CD14-positive monocyte (primary cell): ENCODE results near the gene AOAH. TPM values are rescaled to one million over a fixed set of nuclear protein-coding genes. Genes with fewer than 3 reads are reported as not detected.

Source experiments
- DNase-seq, 3 donors: peaks; one replicate each; pipeline ENCODE4 v3.0.0-alpha.2; 2011 to 2022
- H2AFZ ChIP-seq: 2 replicates; pipeline ENCODE4 v1.6.0; 2012; ENCODE audit warnings: mild to moderate bottlenecking, low read depth, low read length, inconsistent platforms; ENCODE audit not compliant: insufficient read depth, poor library complexity, severe bottlenecking
- H3K27ac ChIP-seq, 2 donors: 1 replicate in 1 of 2; 2 replicates in 1 of 2; pipeline ENCODE4 v1.5.1; 2012 to 2013; ENCODE audit warnings: low read length in 2 of 2, control low read depth in 1 of 2, inconsistent platforms in 1 of 2, low read depth in 1 of 2, mild to moderate bottlenecking in 1 of 2
- H3K27me3 ChIP-seq, 2 donors: one replicate each; pipeline versions ENCODE4 v1.6.0 to v1.6.1; 2011 to 2013; ENCODE audit warnings: low read length in 2 of 2; ENCODE audit not compliant: control insufficient read depth in 2 of 2, insufficient read depth in 2 of 2
- H3K36me3 ChIP-seq, 2 donors: replicated peaks in 1 of 2; 1 replicate in 1 of 2; 2 replicates in 1 of 2; pipeline versions ENCODE4 v1.5.1 to v1.6.1; 2012 to 2013; ENCODE audit warnings: low read length in 2 of 2, control low read depth in 1 of 2, inconsistent platforms in 1 of 2, mild to moderate bottlenecking in 1 of 2; ENCODE audit not compliant: insufficient read depth in 2 of 2, control insufficient read depth in 1 of 2
- H3K4me1 ChIP-seq, 2 donors: 1 replicate in 1 of 2; 2 replicates in 1 of 2; pipeline versions ENCODE4 v1.5.1 to v1.6.1; 2012 to 2013; ENCODE audit warnings: low read length in 2 of 2, control low read depth in 1 of 2, inconsistent platforms in 1 of 2, mild to moderate bottlenecking in 1 of 2, moderate library complexity in 1 of 2; ENCODE audit not compliant: insufficient read depth in 2 of 2, control insufficient read depth in 1 of 2
- H3K4me2 ChIP-seq: replicated peaks from 2 replicates; pipeline ENCODE3; 2012; ENCODE audit warnings: low read length, moderate library complexity, mild to moderate bottlenecking; ENCODE audit not compliant: poor library complexity, severe bottlenecking; ENCODE audit errors: extremely low read depth
- H3K4me3 ChIP-seq, 3 experiments: fragments of 200-600 bp in 1 of 3; sonication (generic) in 1 of 3; replicated peaks in 1 of 3; 1 replicate in 2 of 3; 2 replicates in 1 of 3; pipeline ENCODE4 v1.5.1; 2011 to 2013; ENCODE audit warnings: low read length in 3 of 3, mild to moderate bottlenecking in 3 of 3, control low read depth in 2 of 3, low read depth in 2 of 3, inconsistent platforms in 1 of 3, moderate library complexity in 1 of 3
- H3K79me2 ChIP-seq: 2 replicates; pipeline ENCODE4 v1.6.0; 2012; ENCODE audit warnings: mild to moderate bottlenecking, control low read depth, inconsistent platforms, low read length, moderate library complexity; ENCODE audit not compliant: insufficient read depth
- H3K9ac ChIP-seq: 2 replicates; pipeline ENCODE4 v1.6.0; 2017; ENCODE audit warnings: low read length, mild to moderate bottlenecking; ENCODE audit not compliant: insufficient read depth, poor library complexity, severe bottlenecking
- H3K9me3 ChIP-seq, 2 donors: replicated peaks in 1 of 2; 1 replicate in 1 of 2; 2 replicates in 1 of 2; pipeline versions ENCODE4 v1.5.1 to v1.6.1; 2012 to 2013; ENCODE audit warnings: low read length in 2 of 2, control low read depth in 1 of 2; ENCODE audit not compliant: control insufficient read depth in 1 of 2, insufficient read depth in 1 of 2
- H4K20me1 ChIP-seq: 2 replicates; pipeline ENCODE4 v1.6.0; 2012; ENCODE audit warnings: mild to moderate bottlenecking, low read length, control low read depth, moderate library complexity; ENCODE audit not compliant: insufficient read depth
- H3K27ac Mint-ChIP-seq, 7 donors: one replicate each; pipeline ENCODE4 v1.8.0; 2020; ENCODE audit warnings: mild to moderate bottlenecking in 7 of 7, mixed read lengths in 7 of 7, moderate library complexity in 6 of 7, inconsistent platforms in 2 of 7
- H3K27me3 Mint-ChIP-seq, 3 donors: one replicate each; pipeline ENCODE4 v1.8.0; 2021 to 2022; ENCODE audit warnings: low read depth in 3 of 3, mild to moderate bottlenecking in 3 of 3, mixed read lengths in 3 of 3, moderate library complexity in 3 of 3, inconsistent platforms in 1 of 3
- H3K36me3 Mint-ChIP-seq, 2 donors: one replicate each; pipeline ENCODE4 v1.8.0; 2020; ENCODE audit warnings: mixed read lengths in 2 of 2, inconsistent platforms in 1 of 2, mild to moderate bottlenecking in 1 of 2
- H3K4me1 Mint-ChIP-seq: one replicate; pipeline ENCODE4 v1.8.0; 2020; ENCODE audit warnings: mild to moderate bottlenecking, mixed read lengths
- H3K4me3 Mint-ChIP-seq, 2 donors: one replicate each; pipeline ENCODE4 v1.8.0; 2020; ENCODE audit warnings: mild to moderate bottlenecking in 2 of 2, mixed read lengths in 2 of 2, moderate library complexity in 1 of 2
- H3K9me3 Mint-ChIP-seq, 7 donors: one replicate each; pipeline ENCODE4 v1.8.0; 2020 to 2022; ENCODE audit warnings: mixed read lengths in 7 of 7, mild to moderate bottlenecking in 6 of 7, moderate library complexity in 6 of 7, inconsistent platforms in 2 of 7
- WGBS: methylation state at CpG from one replicate; pipeline ENCODE4 v1.1.5; 2013; ENCODE audit warnings: missing lambda C conversion rate; ENCODE audit not compliant: insufficient coverage; 5-methylcytosine and 5-hydroxymethylcytosine counted together
- intact Hi-C, 2 donors: fragments of 100-400 bp; cut with micrococcal nuclease; formaldehyde crosslinking; loops; one replicate each; pipeline versions ENCODE4 v1.15.0 to v1.15.1; 2023
- polyA plus RNA-seq, 3 donors: library from polyadenylated mRNA; depleted of rRNA in 1 of 3; unstranded in 2 of 3; stranded (reverse) in 1 of 3; fragments of 300-500 nt in 2 of 3; fragments of >200 nt in 1 of 3; fragmentation: Illumina TruSeq in 2 of 3; gene quantifications; 1 replicate in 2 of 3; 2 replicates in 1 of 3; pipeline ENCODE4 v1.2.3, GENCODE V29; 2012 to 2021
- TF ChIP-seq, protein P1 (sequence below): fragments of 200-600 bp; IDR thresholded peaks from one replicate; pipeline ENCODE4 v1.8.0; 2022; ENCODE audit warnings: antibody characterized with exemption, mild to moderate bottlenecking

The AOAH gene
- polyA plus RNA-seq, 3 donors: 305 to 467 (median 349) TPM

DNA sequence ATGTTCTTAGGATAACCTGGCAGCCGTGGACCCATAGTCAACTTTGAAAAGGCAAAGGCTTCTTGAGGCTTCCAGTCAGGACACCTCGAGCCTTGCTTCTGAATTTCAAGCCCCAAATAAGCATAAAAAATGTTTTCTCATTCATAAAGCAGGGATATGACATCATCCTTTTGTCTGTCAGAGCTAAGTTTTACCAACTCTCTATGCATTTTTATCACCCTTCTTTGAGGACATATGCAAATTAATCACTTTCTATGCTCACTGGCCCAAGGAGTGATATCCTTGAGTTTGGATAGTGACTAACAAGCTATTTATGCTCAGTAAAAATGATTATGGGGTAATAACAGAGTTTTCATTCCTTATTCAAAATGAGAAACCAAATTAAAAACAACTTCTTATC, 175.3 kb downstream of the AOAH start:
- Histone ChIP-seq H3K9me3 (no peaks in the 10 kb centered on the region), H3K4me1 (no peaks in the 10 kb centered on the region), H4K20me1 (peaks cover 72% of the 10 kb centered on the region), H3K4me2 (no peak overlapping the region), H3K79me2 (no peaks in the 10 kb centered on the region), H3K4me3 (no peak overlapping the region), H3K9ac (no peak overlapping the region), H3K36me3 (peaks cover 71 to 75% of the 10 kb centered on the region in 2 donors), H2AFZ (no peak overlapping the region), H3K27ac (no peak overlapping the region), H3K27me3 (no peaks in the 10 kb centered on the region)
- DNase-seq: no peak
- Mint-ChIP-seq H3K27me3 (peaks cover 0 to 1% (median 0%) of the 10 kb centered on the region in 3 donors), H3K27ac (no peak overlapping the region), H3K4me1 (no peaks in the 10 kb centered on the region), H3K4me3 (no peak overlapping the region), H3K9me3 (peaks cover 0 to 4% (median 1%) of the 10 kb centered on the region in 7 donors), H3K36me3 (peaks cover 71 to 83% of the 10 kb centered on the region in 2 donors)
- WGBS: 95% methylated on average over 2 of the region's 2 CpGs
- intact Hi-C loops: no loop called here
- TF ChIP-seq, protein P1, sequence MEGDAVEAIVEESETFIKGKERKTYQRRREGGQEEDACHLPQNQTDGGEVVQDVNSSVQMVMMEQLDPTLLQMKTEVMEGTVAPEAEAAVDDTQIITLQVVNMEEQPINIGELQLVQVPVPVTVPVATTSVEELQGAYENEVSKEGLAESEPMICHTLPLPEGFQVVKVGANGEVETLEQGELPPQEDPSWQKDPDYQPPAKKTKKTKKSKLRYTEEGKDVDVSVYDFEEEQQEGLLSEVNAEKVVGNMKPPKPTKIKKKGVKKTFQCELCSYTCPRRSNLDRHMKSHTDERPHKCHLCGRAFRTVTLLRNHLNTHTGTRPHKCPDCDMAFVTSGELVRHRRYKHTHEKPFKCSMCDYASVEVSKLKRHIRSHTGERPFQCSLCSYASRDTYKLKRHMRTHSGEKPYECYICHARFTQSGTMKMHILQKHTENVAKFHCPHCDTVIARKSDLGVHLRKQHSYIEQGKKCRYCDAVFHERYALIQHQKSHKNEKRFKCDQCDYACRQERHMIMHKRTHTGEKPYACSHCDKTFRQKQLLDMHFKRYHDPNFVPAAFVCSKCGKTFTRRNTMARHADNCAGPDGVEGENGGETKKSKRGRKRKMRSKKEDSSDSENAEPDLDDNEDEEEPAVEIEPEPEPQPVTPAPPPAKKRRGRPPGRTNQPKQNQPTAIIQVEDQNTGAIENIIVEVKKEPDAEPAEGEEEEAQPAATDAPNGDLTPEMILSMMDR: no peak

- peaks cover 0 to 4% (median 0%) of the 10 kb centered on the region in 7 donors for H3K9me3 Mint-ChIP-seq
- H3K36me3 Mint-ChIP-seq: peaks cover 75 to 92% of the 10 kb centered on the region in 2 donors
- H3K27ac Mint-ChIP-seq: no peak overlapping the region
- no peak for DNase-seq
- no peaks in the 10 kb centered on the region for H3K4me1 Mint-ChIP-seq
- H3K4me2 ChIP-seq: no peak overlapping the region
- H3K9me3 ChIP-seq: no peaks in the 10 kb centered on the region
- H4K20me1 ChIP-seq: peaks cover 85% of the 10 kb centered on the region
- H3K4me3 ChIP-seq: no peak overlapping the region
- H3K27ac ChIP-seq: peak overlapping the region in 1 of 2 donors; percentile 49
- intact Hi-C loops: no loop called here
- H3K9ac ChIP-seq: no peak overlapping the region
- H2AFZ ChIP-seq: no peak overlapping the region
- no peaks in the 10 kb centered on the region for H3K79me2 ChIP-seq
- H3K36me3 ChIP-seq: peaks cover 84 to 89% of the 10 kb centered on the region in 2 donors
- TF ChIP-seq, protein P1: no peak
- H3K4me3 Mint-ChIP-seq: no peak overlapping the region
- no peaks in the 10 kb centered on the region for H3K4me1 ChIP-seq
- 67% methylated on average over 3 of the region's 5 CpGs for WGBS
- H3K27me3 ChIP-seq: no peaks in the 10 kb centered on the region
- no peaks in the 10 kb centered on the region for H3K27me3 Mint-ChIP-seq
These were observed 176.9 kb downstream of the AOAH start for GRCh38 chr7:36547416-36547815.
